HUES64 (cell line): ENCODE results near the gene RGS17.

Experiments used
- H3K27ac ChIP-seq: 2 replicates; pipeline ENCODE4 v1.7.0; 2013; ENCODE audit warnings: low read depth, low read length, inconsistent platforms
- H3K27me3 ChIP-seq: 2 replicates; pipeline ENCODE4 v1.6.1; 2013; ENCODE audit warnings: mild to moderate bottlenecking, low read length; ENCODE audit not compliant: insufficient read depth
- H3K36me3 ChIP-seq: 2 replicates; pipeline ENCODE4 v1.6.1; 2013; ENCODE audit warnings: mild to moderate bottlenecking, low read length; ENCODE audit not compliant: insufficient read depth
- H3K4me1 ChIP-seq: 2 replicates; pipeline ENCODE4 v1.6.1; 2013; ENCODE audit warnings: mild to moderate bottlenecking, low read length, moderate library complexity; ENCODE audit not compliant: insufficient read depth
- H3K4me3 ChIP-seq: 2 replicates; pipeline ENCODE4 v1.5.1; 2013; ENCODE audit warnings: mild to moderate bottlenecking, low read length, moderate library complexity
- H3K9ac ChIP-seq: 2 replicates; pipeline ENCODE4 v1.6.1; 2013; ENCODE audit warnings: mild to moderate bottlenecking, low read depth, low read length
- H3K9me3 ChIP-seq: 2 replicates; pipeline ENCODE4 v1.6.1; 2013; ENCODE audit warnings: low read depth, low read length; ENCODE audit not compliant: insufficient read depth
- WGBS: fragments of 150-250, 120-280 bp; methylation state at CpG from one replicate; pipeline ENCODE4 v1.1.7; 2013; ENCODE audit warnings: missing lambda C conversion rate; 5-methylcytosine and 5-hydroxymethylcytosine counted together

Gene RGS17

GRCh38 chr6:153083869-153084268 is 47.2 kb downstream of the RGS17 start:
- Histone ChIP-seq H3K27ac (no peak overlapping the region), H3K4me3 (no peak overlapping the region), H3K9ac (no peak overlapping the region), H3K4me1 (no peaks in the 10 kb centered on the region; the same call in 1 of the 2 replicates), H3K27me3 (no peaks in the 10 kb centered on the region), H3K36me3 (no peaks in the 10 kb centered on the region), H3K9me3 (no peaks in the 10 kb centered on the region)

GRCh38 chr6:153081914-153082313 is 49.2 kb downstream of the RGS17 start:
- no peaks in the 10 kb centered on the region for H3K9me3 ChIP-seq
- WGBS, result 79% methylated on average over 2 of the region's 2 CpGs

GRCh38 chr6:153076431-153076830 is 54.7 kb downstream of the RGS17 start:
- H3K27me3 ChIP-seq, result no peaks in the 10 kb centered on the region
- no peak overlapping the region for H3K4me3 ChIP-seq
- 83% methylated on average over 3 of the region's 5 CpGs for WGBS
- H3K4me1 ChIP-seq, result peaks cover 4% of the 10 kb centered on the region; the same call in 1 of the 2 replicates
- H3K27ac ChIP-seq, result no peak overlapping the region
- H3K9me3 ChIP-seq, result no peaks in the 10 kb centered on the region
- no peak overlapping the region for H3K9ac ChIP-seq
- H3K36me3 ChIP-seq, result no peaks in the 10 kb centered on the region

More at GRCh38 chr6:153081914-153082313, 49.2 kb downstream of the RGS17 start:
- Histone ChIP-seq H3K4me3 (no peak overlapping the region), H3K27ac (no peak overlapping the region), H3K9ac (no peak overlapping the region), H3K4me1 (no peaks in the 10 kb centered on the region; the same call in 1 of the 2 replicates), H3K27me3 (no peaks in the 10 kb centered on the region), H3K36me3 (no peaks in the 10 kb centered on the region)

- H3K9ac ChIP-seq, result no peak overlapping the region
- H3K9me3 ChIP-seq, result no peaks in the 10 kb centered on the region
- H3K27me3 ChIP-seq, result no peaks in the 10 kb centered on the region
- no peak overlapping the region for H3K27ac ChIP-seq
- no peaks in the 10 kb centered on the region for H3K36me3 ChIP-seq
- 94% methylated on average over 3 of the region's 3 CpGs for WGBS
- H3K4me1 ChIP-seq, result peaks cover 4% of the 10 kb centered on the region; the same call in 1 of the 2 replicates
- no peak overlapping the region for H3K4me3 ChIP-seq
Observed at GRCh38 chr6:153074761-153075160, 56.3 kb downstream of the RGS17 start.

- H3K4me3 ChIP-seq, result no peak overlapping the region
Observed at GRCh38 chr6:153073841-153074240, 57.2 kb downstream of the RGS17 start.

GRCh38 chr6:153070756-153071155 is 60.3 kb downstream of the RGS17 start:
- no peaks in the 10 kb centered on the region for H3K27me3 ChIP-seq
- H3K4me1 ChIP-seq, result peaks cover 3% of the 10 kb centered on the region; the same call in 1 of the 2 replicates
- WGBS, result 100% methylated on average over 2 of the region's 7 CpGs

More at GRCh38 chr6:153073841-153074240, 57.2 kb downstream of the RGS17 start:
- 97% methylated on average over 4 of the region's 4 CpGs for WGBS
- Histone ChIP-seq H3K4me1 (peaks cover 4% of the 10 kb centered on the region; the same call in 1 of the 2 replicates), H3K27ac (no peak overlapping the region), H3K27me3 (no peaks in the 10 kb centered on the region), H3K9ac (no peak overlapping the region), H3K36me3 (no peaks in the 10 kb centered on the region), H3K9me3 (no peaks in the 10 kb centered on the region)

GRCh38 chr6:153069897-153070296 is 61.2 kb downstream of the RGS17 start:
- Histone ChIP-seq H3K36me3 (no peaks in the 10 kb centered on the region), H3K27me3 (no peaks in the 10 kb centered on the region), H3K4me1 (no peaks in the 10 kb centered on the region), H3K4me3 (no peak overlapping the region), H3K27ac (no peak overlapping the region), H3K9me3 (no peaks in the 10 kb centered on the region), H3K9ac (no peak overlapping the region)

More at GRCh38 chr6:153070756-153071155, 60.3 kb downstream of the RGS17 start:
- H3K27ac ChIP-seq, result no peak overlapping the region
- H3K9ac ChIP-seq, result no peak overlapping the region
- H3K4me3 ChIP-seq, result no peak overlapping the region
- no peaks in the 10 kb centered on the region for H3K9me3 ChIP-seq
- H3K36me3 ChIP-seq, result no peaks in the 10 kb centered on the region

- H3K27me3 ChIP-seq, result no peaks in the 10 kb centered on the region
- no peak overlapping the region for H3K9ac ChIP-seq
- no peak overlapping the region for H3K27ac ChIP-seq
- no peak overlapping the region for H3K4me3 ChIP-seq
- no peaks in the 10 kb centered on the region for H3K36me3 ChIP-seq
- H3K9me3 ChIP-seq, result peaks cover 8% of the 10 kb centered on the region; the same call in 1 of the 2 replicates
- H3K4me1 ChIP-seq, result peaks cover under 1% of the 10 kb centered on the region; the same call in 1 of the 2 replicates
Observed at GRCh38 chr6:153065222-153065621, 65.9 kb downstream of the RGS17 start.

GRCh38 chr6:153063936-153064335 is 67.1 kb downstream of the RGS17 start:
- H3K36me3 ChIP-seq, result no peaks in the 10 kb centered on the region
- H3K9ac ChIP-seq, result no peak overlapping the region
- peaks cover 8% of the 10 kb centered on the region; the same call in 1 of the 2 replicates for H3K9me3 ChIP-seq

GRCh38 chr6:153062516-153062915 is 68.6 kb downstream of the RGS17 start:
- no peak overlapping the region for H3K4me3 ChIP-seq
- no peaks in the 10 kb centered on the region for H3K27me3 ChIP-seq
- no peak overlapping the region for H3K27ac ChIP-seq
- H3K4me1 ChIP-seq, result peaks cover 25% of the 10 kb centered on the region
- 89% methylated on average over 2 of the region's 2 CpGs for WGBS
- H3K9me3 ChIP-seq, result peaks cover 8% of the 10 kb centered on the region; the same call in 1 of the 2 replicates
- H3K9ac ChIP-seq, result no peak overlapping the region
- no peaks in the 10 kb centered on the region for H3K36me3 ChIP-seq

More at GRCh38 chr6:153063936-153064335, 67.1 kb downstream of the RGS17 start:
- no peaks in the 10 kb centered on the region for H3K27me3 ChIP-seq
- H3K4me3 ChIP-seq, result no peak overlapping the region
- peaks cover 13% of the 10 kb centered on the region for H3K4me1 ChIP-seq
- no peak overlapping the region for H3K27ac ChIP-seq

GRCh38 chr6:153059757-153060156 is 71.3 kb downstream of the RGS17 start:
- Histone ChIP-seq H3K36me3 (no peaks in the 10 kb centered on the region), H3K27ac (peak overlapping the region; percentile 52), H3K4me1 (peaks cover 25% of the 10 kb centered on the region), H3K9me3 (peaks cover 8% of the 10 kb centered on the region; the same call in 1 of the 2 replicates), H3K4me3 (no peak overlapping the region), H3K9ac (no peak overlapping the region), H3K27me3 (no peaks in the 10 kb centered on the region)
- WGBS, result 72% methylated on average over 1 of the region's 1 CpG

GRCh38 chr6:153059311-153059710 is 71.8 kb downstream of the RGS17 start:
- H3K27me3 ChIP-seq, result no peaks in the 10 kb centered on the region
- no peaks in the 10 kb centered on the region for H3K36me3 ChIP-seq
- H3K9ac ChIP-seq, result no peak overlapping the region
- peaks cover 25% of the 10 kb centered on the region for H3K4me1 ChIP-seq
- no peak overlapping the region for H3K4me3 ChIP-seq
- peaks cover 8% of the 10 kb centered on the region; the same call in 1 of the 2 replicates for H3K9me3 ChIP-seq
- H3K27ac ChIP-seq, result peak overlapping the region; percentile 52
